Stimulated activated naive B cell treated with anti-CD40 and anti-IgM and Interleukin-4, amounts not matched to agents 10 μg/mL and 1 μg/mL and 100 μg/mL, for 72 hours (primary cell): ENCODE results near the gene ITFG2.
A peak's percentile ranks its signal among the peaks of the same experiment; 100 is the strongest.

ENCODE experiments used
- ATAC-seq, 2 donors: fragments of 150-1000 bp; cut with Tn5 transposase; replicated peaks; 2 replicates each; pipeline ENCODE4 v1.10.0; 2021; ENCODE audit warnings: moderate library complexity in 1 of 2
- DNase-seq: peaks from one replicate; pipeline ENCODE4 v3.0.0; 2021
- H3K27ac Mint-ChIP-seq: one replicate; pipeline ENCODE4 v1.8.0; 2022; ENCODE audit warnings: mild to moderate bottlenecking, mixed read lengths
- H3K27me3 Mint-ChIP-seq, 2 donors: one replicate each; pipeline ENCODE4 v1.8.0; 2022; ENCODE audit warnings: mixed read lengths in 2 of 2
- H3K36me3 Mint-ChIP-seq, 2 donors: one replicate each; pipeline ENCODE4 v1.8.0; 2022; ENCODE audit warnings: mixed read lengths in 2 of 2, mild to moderate bottlenecking in 1 of 2
- H3K4me1 Mint-ChIP-seq, 2 donors: one replicate each; pipeline ENCODE4 v1.8.0; 2022; ENCODE audit warnings: mixed read lengths in 2 of 2, mild to moderate bottlenecking in 1 of 2
- H3K4me3 Mint-ChIP-seq, 2 donors: one replicate each; pipeline ENCODE4 v1.8.0; 2022; ENCODE audit warnings: mild to moderate bottlenecking in 2 of 2, mixed read lengths in 2 of 2, moderate library complexity in 1 of 2
- H3K9me3 Mint-ChIP-seq, 2 donors: one replicate each; pipeline ENCODE4 v1.8.0; 2022; ENCODE audit warnings: mixed read lengths in 2 of 2, mild to moderate bottlenecking in 1 of 2

ITFG2 gene

GRCh38 chr12:2804393-2805142 is 7.9 kb upstream of the ITFG2 start:
- ATAC-seq (peak; percentile 27 to 59), DNase-seq (no peak)
- Mint-ChIP-seq H3K27me3 (no peaks in the 10 kb centered on the region), H3K27ac (peak overlapping the region; percentile 95), H3K9me3 (no peaks in the 10 kb centered on the region), H3K4me1 (peaks cover 28 to 36% of the 10 kb centered on the region in 2 donors), H3K36me3 (peaks cover 40 to 58% of the 10 kb centered on the region in 2 donors), H3K4me3 (peak overlapping the region in 1 of 2 donors; percentile 18)

- Mint-ChIP-seq H3K9me3 (no peaks in the 10 kb centered on the region), H3K27ac (peak overlapping the region; percentile 95), H3K36me3 (peaks cover 36 to 53% of the 10 kb centered on the region in 2 donors)
Observed at GRCh38 chr12:2805143-2805520, 7.3 kb upstream of the ITFG2 start.

DNA sequence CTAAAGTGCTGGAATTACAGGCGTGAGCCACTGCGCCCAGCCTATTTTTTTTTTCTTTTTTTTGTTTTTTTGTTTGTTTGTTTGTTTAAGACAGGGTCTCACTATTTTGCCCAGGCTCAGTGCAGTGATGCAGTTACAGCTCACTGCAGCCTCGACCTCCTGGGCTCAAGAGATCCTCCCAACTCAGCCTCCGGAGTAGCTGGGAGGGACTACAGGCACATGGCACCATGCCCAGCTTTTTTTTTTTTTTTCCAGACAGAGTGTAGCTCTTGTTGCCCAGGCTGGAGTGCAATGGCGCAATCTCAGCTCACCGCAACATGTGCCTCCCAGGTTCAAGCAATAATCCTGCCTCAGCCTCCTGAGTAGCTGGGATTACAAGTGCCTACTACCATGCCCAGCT is 5.8 kb upstream of the ITFG2 start:
- peaks cover 25 to 40% of the 10 kb centered on the region in 2 donors for H3K36me3 Mint-ChIP-seq
- no peaks in the 10 kb centered on the region for H3K9me3 Mint-ChIP-seq
- H3K4me1 Mint-ChIP-seq, result peaks cover 28 to 31% of the 10 kb centered on the region in 2 donors
- DNase-seq (no peak), ATAC-seq (no peak)
- no peak overlapping the region for H3K27ac Mint-ChIP-seq
- H3K27me3 Mint-ChIP-seq, result no peaks in the 10 kb centered on the region
- no peak overlapping the region for H3K4me3 Mint-ChIP-seq

More at GRCh38 chr12:2805143-2805520, 7.3 kb upstream of the ITFG2 start:
- Mint-ChIP-seq H3K4me3 (no peak overlapping the region), H3K4me1 (peaks cover 28 to 35% of the 10 kb centered on the region in 2 donors), H3K27me3 (no peaks in the 10 kb centered on the region)
- no peak for ATAC-seq
- no peak for DNase-seq

DNA sequence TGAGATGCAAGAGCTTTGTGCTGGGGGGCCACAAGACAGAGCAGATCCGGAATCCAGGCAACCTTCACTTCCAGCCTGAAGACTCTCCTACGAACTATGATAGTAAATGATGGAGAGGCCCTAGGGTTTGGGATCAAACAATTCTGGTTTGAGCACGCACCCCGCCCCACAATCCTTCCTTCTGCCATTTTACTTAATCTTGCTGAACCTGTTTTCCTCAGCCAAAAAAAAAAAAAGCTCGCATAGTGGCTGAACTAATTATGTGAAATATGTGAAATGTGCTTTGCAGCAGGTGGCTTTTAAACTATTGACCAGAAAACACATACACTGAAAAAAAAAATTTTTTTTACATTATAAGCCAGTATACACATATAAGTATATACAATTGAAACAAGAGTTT is 667 bp upstream of the ITFG2 start:
- DNase-seq (no peak), ATAC-seq (no peak)
- Mint-ChIP-seq H3K4me1 (peaks cover 5 to 11% of the 10 kb centered on the region in 2 donors), H3K36me3 (peaks cover 6 to 15% of the 10 kb centered on the region in 2 donors), H3K27me3 (no peaks in the 10 kb centered on the region), H3K4me3 (peak overlapping the region; percentile 35 to 46), H3K27ac (no peak overlapping the region), H3K9me3 (no peaks in the 10 kb centered on the region)

DNA sequence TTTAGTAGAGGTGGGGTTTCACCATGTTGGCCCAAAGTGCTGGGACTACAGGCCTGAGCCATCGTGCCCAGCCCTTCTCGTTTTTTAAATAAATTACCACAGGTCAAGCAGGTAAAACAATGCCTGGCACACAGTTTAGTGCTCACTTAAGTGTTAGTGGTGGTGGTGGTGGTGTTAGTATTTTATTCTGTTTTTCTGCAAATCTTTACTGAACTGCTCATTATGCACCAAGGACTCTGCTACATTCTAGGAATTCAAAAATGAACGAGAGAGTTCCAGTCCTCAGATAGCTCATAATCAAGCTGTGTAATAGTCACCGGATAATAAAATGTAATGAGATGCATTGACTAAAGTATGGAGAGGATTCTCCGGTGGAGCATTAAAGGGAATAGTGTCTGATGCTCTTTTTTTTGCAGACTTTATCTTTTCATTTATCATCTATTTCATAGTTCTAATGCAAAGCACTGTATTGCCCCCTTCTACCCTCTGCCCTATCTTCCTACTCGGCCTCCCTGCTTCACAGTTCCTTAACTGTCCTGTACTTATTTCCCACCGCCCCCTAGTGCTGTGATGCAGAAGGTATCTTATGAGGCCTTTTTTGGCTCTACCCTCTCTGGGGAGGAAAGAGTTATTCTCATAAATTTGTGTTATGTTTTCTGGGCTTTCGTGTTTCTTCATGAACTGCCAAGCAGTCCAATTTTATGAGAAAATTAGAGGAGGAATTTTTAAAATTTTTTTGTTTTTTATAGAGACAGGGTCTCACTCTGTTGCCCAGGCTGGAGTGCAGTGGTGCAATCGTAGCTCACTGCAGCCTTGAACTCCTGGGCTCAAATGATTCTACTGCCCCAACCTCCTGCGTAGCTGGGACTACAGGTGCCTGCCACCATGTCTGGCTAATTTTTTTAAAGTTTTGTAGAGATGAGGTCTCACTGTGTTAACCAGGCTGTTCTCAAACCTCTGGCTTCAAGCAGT is 1.0 kb downstream of the ITFG2 start:
- DNase-seq (peak; percentile 26), ATAC-seq (peak; percentile 45 to 51)
- Mint-ChIP-seq H3K4me3 (peak overlapping the region; percentile 100), H3K36me3 (peaks cover 16 to 25% of the 10 kb centered on the region in 2 donors), H3K27me3 (no peaks in the 10 kb centered on the region), H3K9me3 (no peaks in the 10 kb centered on the region), H3K4me1 (peaks cover 9 to 16% of the 10 kb centered on the region in 2 donors), H3K27ac (peak overlapping the region; percentile 100)

- no peak overlapping the region for H3K27ac Mint-ChIP-seq
- H3K4me1 Mint-ChIP-seq, result peaks cover 8 to 11% of the 10 kb centered on the region in 2 donors
- H3K27me3 Mint-ChIP-seq, result no peaks in the 10 kb centered on the region
- no peaks in the 10 kb centered on the region for H3K9me3 Mint-ChIP-seq
- DNase-seq (no peak), ATAC-seq (no peak)
- H3K36me3 Mint-ChIP-seq, result peaks cover 46 to 64% of the 10 kb centered on the region in 2 donors
- H3K4me3 Mint-ChIP-seq, result no peak overlapping the region
Observed at GRCh38 chr12:2819810-2820209, 7.3 kb downstream of the ITFG2 start.

DNA sequence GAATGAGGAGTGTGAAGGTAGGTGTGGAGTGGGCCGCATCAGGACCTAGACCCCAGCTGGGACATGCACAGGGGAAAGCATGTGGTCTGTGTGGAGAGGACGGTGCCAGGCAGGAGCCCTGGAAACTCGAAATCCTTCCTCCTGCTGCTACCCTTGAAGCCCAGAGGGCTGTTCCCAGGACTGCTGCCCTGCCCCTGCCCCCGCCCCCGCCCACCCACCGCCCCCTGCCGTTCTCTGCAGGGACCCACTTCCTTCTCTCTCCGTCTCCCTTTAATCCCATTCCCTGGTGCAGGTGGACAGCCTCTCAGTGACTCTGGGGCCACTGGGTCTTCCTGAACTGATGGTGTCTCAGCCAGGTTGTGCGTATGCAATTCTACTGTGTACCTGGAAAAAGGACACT is 8.0 kb downstream of the ITFG2 start:
- H3K27ac Mint-ChIP-seq, result no peak overlapping the region
- no peaks in the 10 kb centered on the region for H3K27me3 Mint-ChIP-seq
- no peaks in the 10 kb centered on the region for H3K9me3 Mint-ChIP-seq
- no peak for ATAC-seq
- H3K36me3 Mint-ChIP-seq, result peaks cover 50 to 67% of the 10 kb centered on the region in 2 donors
- peaks cover 7 to 11% of the 10 kb centered on the region in 2 donors for H3K4me1 Mint-ChIP-seq
- H3K4me3 Mint-ChIP-seq, result no peak overlapping the region
- DNase-seq, result no peak

- Mint-ChIP-seq H3K4me3 (no peak overlapping the region), H3K27me3 (no peaks in the 10 kb centered on the region), H3K4me1 (peaks cover 3 to 7% of the 10 kb centered on the region in 2 donors), H3K36me3 (peaks cover 57 to 74% of the 10 kb centered on the region in 2 donors), H3K9me3 (no peaks in the 10 kb centered on the region), H3K27ac (no peak overlapping the region)
- ATAC-seq (no peak), DNase-seq (no peak)
Observed at GRCh38 chr12:2823483-2823882, 11.0 kb downstream of the ITFG2 start.

DNA sequence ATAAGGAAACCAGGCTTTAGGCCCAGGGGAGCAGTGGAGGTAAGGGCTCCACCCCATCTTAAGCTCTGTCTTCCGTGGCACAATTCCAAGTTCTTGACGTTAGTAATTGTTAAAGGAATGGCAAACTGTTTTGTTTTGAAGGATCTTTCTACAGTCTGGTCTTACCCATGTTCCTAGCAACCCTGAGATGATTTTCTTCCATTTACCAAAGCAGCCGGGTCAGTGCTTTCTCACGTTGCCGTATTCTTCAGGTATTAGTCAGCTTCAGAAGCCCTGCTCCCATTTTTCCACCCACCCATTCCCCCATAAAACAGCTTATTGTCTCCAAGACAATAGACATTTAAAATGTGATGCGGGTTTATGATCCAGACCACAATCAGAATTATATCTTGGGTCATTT is 12.1 kb downstream of the ITFG2 start:
- ATAC-seq (no peak), DNase-seq (no peak)
- Mint-ChIP-seq H3K36me3 (peaks cover 63 to 82% of the 10 kb centered on the region in 2 donors), H3K9me3 (no peaks in the 10 kb centered on the region), H3K4me3 (no peak overlapping the region), H3K27me3 (no peaks in the 10 kb centered on the region), H3K4me1 (peaks cover 3 to 4% of the 10 kb centered on the region in 2 donors), H3K27ac (no peak overlapping the region)

- Mint-ChIP-seq H3K4me3 (no peak overlapping the region), H3K27ac (no peak overlapping the region), H3K4me1 (no peaks in the 10 kb centered on the region), H3K27me3 (no peaks in the 10 kb centered on the region), H3K9me3 (no peaks in the 10 kb centered on the region), H3K36me3 (peaks cover 58 to 78% of the 10 kb centered on the region in 2 donors)
- DNase-seq (no peak), ATAC-seq (no peak)
Observed at GRCh38 chr12:2825132-2825531, 12.7 kb downstream of the ITFG2 start.

DNA sequence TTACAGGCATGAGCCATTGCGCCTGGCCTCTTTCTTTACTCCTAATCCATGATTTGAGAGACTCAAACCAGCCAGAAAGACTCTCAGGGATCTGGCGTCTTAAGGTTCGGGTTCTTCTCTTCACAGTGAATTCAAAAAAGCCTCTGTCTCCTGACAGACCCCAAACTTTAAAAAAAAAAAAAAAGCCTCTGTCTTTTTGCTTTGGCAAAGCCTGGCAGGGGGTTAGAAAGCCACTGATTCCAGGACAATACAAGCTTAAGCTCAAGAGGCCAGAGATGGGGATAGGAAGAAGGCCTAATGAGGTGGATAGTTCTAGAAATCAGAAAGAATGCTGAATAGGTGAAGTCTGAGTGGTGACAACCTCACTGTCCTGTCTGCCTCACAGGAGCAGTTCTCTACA is 13.6 kb downstream of the ITFG2 start:
- no peak overlapping the region for H3K27ac Mint-ChIP-seq
- DNase-seq (no peak), ATAC-seq (no peak)
- H3K4me1 Mint-ChIP-seq, result no peaks in the 10 kb centered on the region
- no peak overlapping the region for H3K4me3 Mint-ChIP-seq
- H3K9me3 Mint-ChIP-seq, result no peaks in the 10 kb centered on the region
- no peaks in the 10 kb centered on the region for H3K27me3 Mint-ChIP-seq
- peaks cover 55 to 78% of the 10 kb centered on the region in 2 donors for H3K36me3 Mint-ChIP-seq

DNA sequence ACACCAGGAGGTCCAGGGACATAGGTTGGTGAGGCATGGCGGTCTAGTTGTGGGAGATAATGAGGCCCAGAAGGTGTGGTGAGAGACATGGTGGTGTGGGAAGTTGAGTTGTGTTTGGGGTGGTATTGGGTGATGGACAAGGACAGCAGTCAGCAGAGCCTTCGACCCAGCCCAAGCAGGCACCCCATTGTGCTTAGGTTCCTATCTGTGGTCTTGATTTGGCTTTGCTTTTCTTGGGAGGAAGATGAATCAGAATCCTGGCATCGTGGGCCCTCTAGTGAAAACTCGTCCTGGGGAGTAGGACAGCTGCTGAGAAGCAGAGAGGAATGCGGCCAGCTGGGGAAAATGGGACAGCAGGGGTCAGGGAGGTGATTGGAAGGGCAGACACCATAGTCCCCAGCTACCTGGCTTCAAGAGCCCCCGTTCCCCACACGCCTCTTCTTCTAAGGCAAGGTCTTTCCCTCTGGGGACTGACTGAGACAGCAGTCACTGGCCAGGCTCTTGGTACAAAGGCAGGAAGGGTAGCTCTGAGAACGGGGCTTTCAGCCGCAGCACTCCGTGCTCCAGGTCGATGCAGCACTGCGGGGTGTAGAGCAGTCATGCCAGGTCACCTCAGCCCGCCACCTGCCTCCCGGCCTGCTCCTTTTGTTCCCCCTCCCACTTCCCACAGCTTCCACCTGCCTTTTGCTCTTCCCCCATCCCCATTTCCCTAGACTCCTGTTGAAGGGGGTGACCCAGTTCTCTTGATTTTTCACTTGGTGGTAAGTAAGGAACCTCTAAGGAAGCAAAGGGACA is 14.4 kb downstream of the ITFG2 start:
- peaks cover 54 to 75% of the 10 kb centered on the region in 2 donors for H3K36me3 Mint-ChIP-seq

DNA sequence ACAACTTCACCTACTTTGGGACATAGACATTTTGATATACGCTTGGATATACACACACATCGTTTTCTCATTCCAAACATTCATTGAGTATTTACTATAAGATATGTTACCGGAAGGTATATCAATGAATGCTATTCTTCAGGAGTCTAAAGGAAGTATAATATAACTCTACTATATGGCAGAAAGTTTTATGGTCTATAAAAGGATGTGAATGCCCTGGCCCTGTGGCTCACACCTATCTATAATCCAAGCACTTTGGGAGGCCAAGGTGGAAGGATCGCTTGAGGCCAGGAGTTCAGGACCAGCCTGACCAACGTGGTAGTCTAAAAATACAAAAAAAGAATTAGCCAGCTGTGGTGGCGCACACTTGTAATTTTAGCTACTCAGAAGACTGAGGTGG is 16.8 kb downstream of the ITFG2 start:
- DNase-seq (no peak), ATAC-seq (no peak)
- H3K36me3 Mint-ChIP-seq, result peaks cover 45 to 73% of the 10 kb centered on the region in 2 donors
- peak overlapping the region; percentile 49 for H3K27ac Mint-ChIP-seq
- no peaks in the 10 kb centered on the region for H3K27me3 Mint-ChIP-seq
- H3K4me1 Mint-ChIP-seq, result peaks cover 2 to 4% of the 10 kb centered on the region in 2 donors
- no peak overlapping the region for H3K4me3 Mint-ChIP-seq
- H3K9me3 Mint-ChIP-seq, result no peaks in the 10 kb centered on the region

More for the DNA sequence above, 14.4 kb downstream of the ITFG2 start:
- H3K27ac Mint-ChIP-seq, result peak overlapping the region; percentile 51
- H3K4me3 Mint-ChIP-seq, result no peak overlapping the region
- no peak for DNase-seq
- no peak for ATAC-seq
- no peaks in the 10 kb centered on the region for H3K27me3 Mint-ChIP-seq
- no peaks in the 10 kb centered on the region for H3K9me3 Mint-ChIP-seq
- no peaks in the 10 kb centered on the region for H3K4me1 Mint-ChIP-seq
